ENCODE results near the gene TMEM260. TPM values are rescaled to one million over a fixed set of nuclear protein-coding genes. Genes with fewer than 3 reads are reported as not detected.
A peak's percentile ranks its signal among the peaks of the same experiment; 100 is the strongest.

Gene TMEM260
- total RNA-seq = 15.9 and 16.8 TPM in 2 replicates

- DNase-seq (ENCODE audit: low spot score) = peak; percentile 85
- Mint-ChIP-seq H3K27me3 (ENCODE audit: low read depth) (no peaks in the 10 kb centered on the region), H3K4me1 (ENCODE audit: low read depth) (peaks cover 26% of the 10 kb centered on the region), H3K9me3 (no peaks in the 10 kb centered on the region), H3K36me3 (ENCODE audit: low read depth) (peaks cover 3% of the 10 kb centered on the region), H3K27ac (peak within 1 kb of the TSS; percentile 90), H3K4me3 (ENCODE audit: low read depth) (peak within 1 kb of the TSS; percentile 91)
- intact Hi-C loops (cut with micrococcal nuclease) = loop anchor here (5.0 to 10.0 kb wide), 3 partner anchors 483 to 1845 kb away; partner anchors contain the start of genes AP5M1, EXOC5, KIAA0586 and TIMM9
These were observed at the start of gene TMEM260 for GRCh38 chr14:56579345-56580220. TMEM260 (plus strand) TSS chr14:56579798; CDS start chr14:56579915, 117 bp downstream.

- Mint-ChIP-seq H3K27me3 (ENCODE audit: low read depth) (peaks cover 6% of the 10 kb centered on the region), H3K4me1 (ENCODE audit: low read depth) (no peaks in the 10 kb centered on the region), H3K4me3 (ENCODE audit: low read depth) (no peak overlapping the region), H3K9me3 (no peaks in the 10 kb centered on the region), H3K36me3 (ENCODE audit: low read depth) (no peaks in the 10 kb centered on the region), H3K27ac (no peak overlapping the region)
- intact Hi-C loops (cut with micrococcal nuclease) = no loop called here
- DNase-seq (ENCODE audit: low spot score) = no peak
These were observed 47.1 kb upstream of the TMEM260 start for GRCh38 chr14:56532546-56532945.

GRCh38 chr14:56534656-56535055, 44.9 kb upstream of the TMEM260 start:
- Mint-ChIP-seq H3K9me3 (no peaks in the 10 kb centered on the region), H3K27ac (no peak overlapping the region), H3K36me3 (ENCODE audit: low read depth) (no peaks in the 10 kb centered on the region), H3K4me1 (ENCODE audit: low read depth) (no peaks in the 10 kb centered on the region), H3K27me3 (ENCODE audit: low read depth) (peaks cover 6% of the 10 kb centered on the region), H3K4me3 (ENCODE audit: low read depth) (no peak overlapping the region)
- intact Hi-C loops (cut with micrococcal nuclease) = no loop called here
- DNase-seq (ENCODE audit: low spot score) = no peak

GRCh38 chr14:56539862-56540261, 39.7 kb upstream of the TMEM260 start:
- no peak for DNase-seq (ENCODE audit: low spot score)
- Mint-ChIP-seq H3K9me3 (no peaks in the 10 kb centered on the region), H3K4me1 (ENCODE audit: low read depth) (no peaks in the 10 kb centered on the region), H3K4me3 (ENCODE audit: low read depth) (no peak overlapping the region), H3K27me3 (ENCODE audit: low read depth) (peaks cover 4% of the 10 kb centered on the region), H3K27ac (no peak overlapping the region), H3K36me3 (ENCODE audit: low read depth) (no peaks in the 10 kb centered on the region)
- intact Hi-C loops (cut with micrococcal nuclease) = no loop called here

- Mint-ChIP-seq H3K27me3 (ENCODE audit: low read depth) (peaks cover 10% of the 10 kb centered on the region), H3K4me3 (ENCODE audit: low read depth) (no peak overlapping the region), H3K36me3 (ENCODE audit: low read depth) (no peaks in the 10 kb centered on the region), H3K27ac (no peak overlapping the region), H3K9me3 (no peaks in the 10 kb centered on the region), H3K4me1 (ENCODE audit: low read depth) (no peaks in the 10 kb centered on the region)
- no peak for DNase-seq (ENCODE audit: low spot score)
- intact Hi-C loops (cut with micrococcal nuclease) = no loop called here
These were observed 36.2 kb upstream of the TMEM260 start for GRCh38 chr14:56543436-56543835.

- H3K4me3 Mint-ChIP-seq (ENCODE audit: low read depth) = no peak overlapping the region
- no peak overlapping the region for H3K27ac Mint-ChIP-seq
- no peaks in the 10 kb centered on the region for H3K9me3 Mint-ChIP-seq
- H3K36me3 Mint-ChIP-seq (ENCODE audit: low read depth) = no peaks in the 10 kb centered on the region
- intact Hi-C loops (cut with micrococcal nuclease) = no loop called here
- no peak for DNase-seq (ENCODE audit: low spot score)
- H3K4me1 Mint-ChIP-seq (ENCODE audit: low read depth) = peaks cover 1% of the 10 kb centered on the region
- peaks cover 19% of the 10 kb centered on the region for H3K27me3 Mint-ChIP-seq (ENCODE audit: low read depth)
These were observed 29.9 kb upstream of the TMEM260 start for GRCh38 chr14:56549721-56550120.

- H3K36me3 Mint-ChIP-seq (ENCODE audit: low read depth) = no peaks in the 10 kb centered on the region
These were observed 27.0 kb upstream of the TMEM260 start for GRCh38 chr14:56552615-56553014.

GRCh38 chr14:56554301-56554700, 25.3 kb upstream of the TMEM260 start:
- Mint-ChIP-seq H3K27ac (no peak overlapping the region), H3K9me3 (no peaks in the 10 kb centered on the region), H3K4me3 (ENCODE audit: low read depth) (no peak overlapping the region), H3K36me3 (ENCODE audit: low read depth) (no peaks in the 10 kb centered on the region), H3K27me3 (ENCODE audit: low read depth) (peaks cover 17% of the 10 kb centered on the region), H3K4me1 (ENCODE audit: low read depth) (peaks cover 1% of the 10 kb centered on the region)
- intact Hi-C loops (cut with micrococcal nuclease) = no loop called here
- no peak for DNase-seq (ENCODE audit: low spot score)

More at GRCh38 chr14:56552615-56553014, 27.0 kb upstream of the TMEM260 start:
- intact Hi-C loops (cut with micrococcal nuclease) = no loop called here
- H3K4me1 Mint-ChIP-seq (ENCODE audit: low read depth) = peaks cover 1% of the 10 kb centered on the region
- no peak overlapping the region for H3K4me3 Mint-ChIP-seq (ENCODE audit: low read depth)
- DNase-seq (ENCODE audit: low spot score) = no peak
- peaks cover 17% of the 10 kb centered on the region for H3K27me3 Mint-ChIP-seq (ENCODE audit: low read depth)
- no peaks in the 10 kb centered on the region for H3K9me3 Mint-ChIP-seq
- no peak overlapping the region for H3K27ac Mint-ChIP-seq

GRCh38 chr14:56555921-56556570, 23.6 kb upstream of the TMEM260 start:
- intact Hi-C loops (cut with micrococcal nuclease) = no loop called here
- Mint-ChIP-seq H3K36me3 (ENCODE audit: low read depth) (no peaks in the 10 kb centered on the region), H3K9me3 (no peaks in the 10 kb centered on the region), H3K4me1 (ENCODE audit: low read depth) (peaks cover 1% of the 10 kb centered on the region), H3K4me3 (ENCODE audit: low read depth) (no peak overlapping the region), H3K27ac (no peak overlapping the region), H3K27me3 (ENCODE audit: low read depth) (peaks cover 14% of the 10 kb centered on the region)
- no peak for DNase-seq (ENCODE audit: low spot score)

GRCh38 chr14:56559182-56559581, 20.4 kb upstream of the TMEM260 start:
- no peak overlapping the region for H3K4me3 Mint-ChIP-seq (ENCODE audit: low read depth)
- no peak for DNase-seq (ENCODE audit: low spot score)
- no peaks in the 10 kb centered on the region for H3K4me1 Mint-ChIP-seq (ENCODE audit: low read depth)
- intact Hi-C loops (cut with micrococcal nuclease) = no loop called here
- no peaks in the 10 kb centered on the region for H3K36me3 Mint-ChIP-seq (ENCODE audit: low read depth)
- peaks cover 8% of the 10 kb centered on the region for H3K27me3 Mint-ChIP-seq (ENCODE audit: low read depth)
- no peaks in the 10 kb centered on the region for H3K9me3 Mint-ChIP-seq
- no peak overlapping the region for H3K27ac Mint-ChIP-seq

GRCh38 chr14:56561606-56562005, 18.0 kb upstream of the TMEM260 start:
- Mint-ChIP-seq H3K27ac (no peak overlapping the region), H3K36me3 (ENCODE audit: low read depth) (no peaks in the 10 kb centered on the region)

GRCh38 chr14:56562883-56563282, 16.7 kb upstream of the TMEM260 start:
- intact Hi-C loops (cut with micrococcal nuclease) = no loop called here
- H3K4me1 Mint-ChIP-seq (ENCODE audit: low read depth) = no peaks in the 10 kb centered on the region
- no peaks in the 10 kb centered on the region for H3K36me3 Mint-ChIP-seq (ENCODE audit: low read depth)
- no peak overlapping the region for H3K4me3 Mint-ChIP-seq (ENCODE audit: low read depth)
- no peak for DNase-seq (ENCODE audit: low spot score)
- H3K9me3 Mint-ChIP-seq = no peaks in the 10 kb centered on the region
- H3K27me3 Mint-ChIP-seq (ENCODE audit: low read depth) = peaks cover 9% of the 10 kb centered on the region
- H3K27ac Mint-ChIP-seq = no peak overlapping the region

More at GRCh38 chr14:56561606-56562005, 18.0 kb upstream of the TMEM260 start:
- Mint-ChIP-seq H3K9me3 (no peaks in the 10 kb centered on the region), H3K4me1 (ENCODE audit: low read depth) (no peaks in the 10 kb centered on the region), H3K4me3 (ENCODE audit: low read depth) (no peak overlapping the region), H3K27me3 (ENCODE audit: low read depth) (peaks cover 8% of the 10 kb centered on the region)
- intact Hi-C loops (cut with micrococcal nuclease) = no loop called here
- DNase-seq (ENCODE audit: low spot score) = no peak

GRCh38 chr14:56569174-56569573, 10.4 kb upstream of the TMEM260 start:
- Mint-ChIP-seq H3K9me3 (no peaks in the 10 kb centered on the region), H3K4me3 (ENCODE audit: low read depth) (no peak overlapping the region), H3K4me1 (ENCODE audit: low read depth) (peaks cover 2% of the 10 kb centered on the region), H3K36me3 (ENCODE audit: low read depth) (no peaks in the 10 kb centered on the region), H3K27ac (no peak overlapping the region), H3K27me3 (ENCODE audit: low read depth) (peaks cover 16% of the 10 kb centered on the region)
- no peak for DNase-seq (ENCODE audit: low spot score)
- intact Hi-C loops (cut with micrococcal nuclease) = no loop called here

Data from activated T-helper 2 cell treated with anti-CD3 and anti-CD28 coated beads, Interferon-gamma antibody, Interleukin-2, Interleukin-4, amounts not matched to agents 10 μg/mL and 5 μg/mL and 100 μg/mL, durations not matched to agents 14 hours and 24 hours and 36 hours (primary cell).